Astrocyte (in vitro differentiated cells and primary cell): Measurements from ENCODE around the gene FBXO10.

Experiments
- CTCF ChIP-seq: IDR thresholded peaks from 2 replicates; pipeline ENCODE4 v1.5.1; 2011; ENCODE audit warnings: low read depth, mild to moderate bottlenecking, inconsistent platforms, low read length, moderate library complexity; ENCODE audit not compliant: insufficient read depth
- EZH2 ChIP-seq: IDR thresholded peaks from 2 replicates; pipeline ENCODE4 v1.6.1; 2012; ENCODE audit warnings: mild to moderate bottlenecking, low read length, inconsistent platforms; ENCODE audit not compliant: insufficient read depth

GRCh38 chr9:37617161-37617560 lies 41.0 kb upstream of the FBXO10 start:
- TF ChIP-seq CTCF (no peak), EZH2 (no peak)
